Sigmoid colon (tissue), 7 donors: ENCODE results near the gene SNCAIP. TPM values are rescaled to one million over a fixed set of nuclear protein-coding genes. Genes with fewer than 3 reads are reported as not detected.

Experiments
- DNase-seq: peaks from one replicate; pipeline ENCODE4 v3.0.0-alpha.2; 2019
- H3K27ac ChIP-seq, 4 donors: fragments of 200-600 bp; sonication (generic); one replicate each; pipeline ENCODE4 v1.5.1; 2016 to 2019; ENCODE audit warnings: mild to moderate bottlenecking in 1 of 4
- H3K27me3 ChIP-seq, 3 donors: fragments of 200-600 bp; sonication (generic); one replicate each; pipeline ENCODE4 v1.5.1; 2019; ENCODE audit warnings: mild to moderate bottlenecking in 1 of 3
- H3K36me3 ChIP-seq, 4 donors: fragments of 200-600 bp; sonication (generic); one replicate each; pipeline ENCODE4 v1.5.1; 2016 to 2019
- H3K4me1 ChIP-seq, 4 donors: fragments of 200-600 bp; sonication (generic); one replicate each; pipeline ENCODE4 v1.5.1; 2017 to 2019
- H3K4me3 ChIP-seq, 4 donors: fragments of 200-600 bp; sonication (generic); one replicate each; pipeline ENCODE4 v1.5.1; 2017 to 2019; ENCODE audit warnings: mild to moderate bottlenecking in 2 of 4, moderate library complexity in 1 of 4
- H3K9me3 ChIP-seq, 4 donors: fragments of 200-600 bp in 3 of 4; sonication (generic) in 3 of 4; one replicate each; pipeline versions ENCODE4 v1.5.1 to v1.6.1; 2013 to 2019
- EP300 ChIP-seq, 4 donors: sonication (generic); formaldehyde crosslinking; IDR thresholded peaks; one replicate each; pipeline ENCODE4 v1.6.1; 2017; ENCODE audit warnings: antibody characterized with exemption in 4 of 4
- POLR2A ChIP-seq, 2 donors: fragments of 450-650 bp; IDR thresholded peaks; one replicate each; pipeline ENCODE4 v1.6.1; 2016; ENCODE audit warnings: antibody characterized with exemption in 2 of 2, mild to moderate bottlenecking in 2 of 2, moderate library complexity in 2 of 2
- POLR2AphosphoS5 ChIP-seq, 4 donors: sonication (generic); formaldehyde crosslinking; IDR thresholded peaks; one replicate each; pipeline ENCODE4 v1.6.1; 2017; ENCODE audit warnings: antibody characterized with exemption in 4 of 4
- WGBS, 2 donors: extraction: QIAGEN DNeasy Blood & Tissue Kit; methylation state at CpG; one replicate each; pipeline ENCODE4 v1.1.7; 2013; 5-methylcytosine and 5-hydroxymethylcytosine counted together
- intact Hi-C: fragments of 100-400 bp; cut with DNase I; formaldehyde crosslinking; loops from one replicate; pipeline ENCODE4 v1.15.1; 2023
- polyA plus RNA-seq, 3 donors: library from polyadenylated mRNA; stranded (reverse); fragments of 200-250 nt; gene quantifications; one replicate each; pipeline ENCODE4 v1.2.3, GENCODE V29; 2013
- total RNA-seq, 4 donors: library from RNA; depleted of rRNA; stranded (reverse); fragments of >200 nt; gene quantifications; one replicate each; pipeline ENCODE4 v1.1.0, GENCODE V29; 2016
- TF ChIP-seq, protein P1 (sequence below), 4 experiments: fragments of 450-650 bp in 3 of 4; fragments of 200-600 bp in 1 of 4; IDR thresholded peaks; one replicate each; pipeline ENCODE4 v1.5.1; 2016 to 2019; ENCODE audit warnings: antibody characterized with exemption in 4 of 4, mild to moderate bottlenecking in 3 of 4, moderate library complexity in 2 of 4
- donor health status: healthy with polysubstance abuse.
- donor health status: Bipolar disorder and iron deficiency.
- donor health status: healthy.

SNCAIP gene
- total RNA-seq (1 to 10 TPM; 2.4 to 4.3 (median 3.2) TPM), polyA plus RNA-seq (1 to 10 TPM in 2 of 3 donors, not detected in 1; 1.2 to 3.8 TPM)

DNA sequence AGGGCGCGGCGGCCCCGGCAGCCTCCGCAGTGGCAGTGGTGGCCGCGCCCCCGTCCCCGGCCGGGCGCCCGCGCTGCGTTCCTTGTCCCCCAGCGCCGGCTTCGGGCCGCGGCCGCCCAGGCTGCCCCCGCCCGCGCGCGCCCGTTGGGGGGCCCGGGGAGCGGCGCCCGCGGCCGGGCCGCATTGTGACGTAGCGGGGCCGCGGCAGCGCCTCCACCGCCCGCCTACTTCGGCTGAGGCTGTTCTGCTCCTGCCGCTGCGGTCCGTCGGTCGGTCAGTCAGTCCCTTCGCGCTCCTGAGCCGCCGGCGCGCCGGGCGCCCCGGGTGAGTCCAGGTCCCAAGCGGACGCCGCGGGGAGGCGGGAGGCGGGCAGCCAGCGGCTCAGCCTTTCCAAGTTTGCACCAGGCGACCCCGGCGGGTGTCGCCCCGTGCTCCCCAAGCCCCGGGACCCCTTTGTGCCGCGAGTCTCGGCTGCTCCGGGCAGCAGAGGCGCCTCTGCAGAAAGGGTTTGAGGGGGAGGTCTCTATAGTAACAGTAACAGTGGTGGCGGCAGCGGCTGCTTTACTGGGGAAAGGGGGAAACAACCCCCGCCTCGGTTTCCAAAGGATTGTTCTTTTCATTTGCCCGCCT, at the start of gene SNCAIP:
SNCAIP (plus strand) TSS at position 277 of the 630 bp plus-strand sequence. CDS start 78,898 bp downstream, outside the sequence.
- H3K27me3 ChIP-seq, result peaks cover 0 to 39% (median 4%) of the 10 kb centered on the region in 3 donors
- intact Hi-C loops, result loop anchor here (5.0 kb wide), 1 partner anchor 80 kb away; no protein-coding TSS in a partner anchor
- DNase-seq, result peak; percentile 78
- peak within 1 kb of the TSS; percentile 47 to 70 (median 60) for H3K4me3 ChIP-seq
- WGBS, 2 donors, result 1% methylated on average over 78 of the region's 78 CpGs
- H3K27ac ChIP-seq, result peak within 1 kb of the TSS; percentile 1 to 66 (median 60)
- no peak for TF ChIP-seq POLR2A (IDR thresholded peaks at IDR 0.05)
- TF ChIP-seq EP300 (IDR thresholded peaks at IDR 0.05), result no peak
- TF ChIP-seq, protein P1, sequence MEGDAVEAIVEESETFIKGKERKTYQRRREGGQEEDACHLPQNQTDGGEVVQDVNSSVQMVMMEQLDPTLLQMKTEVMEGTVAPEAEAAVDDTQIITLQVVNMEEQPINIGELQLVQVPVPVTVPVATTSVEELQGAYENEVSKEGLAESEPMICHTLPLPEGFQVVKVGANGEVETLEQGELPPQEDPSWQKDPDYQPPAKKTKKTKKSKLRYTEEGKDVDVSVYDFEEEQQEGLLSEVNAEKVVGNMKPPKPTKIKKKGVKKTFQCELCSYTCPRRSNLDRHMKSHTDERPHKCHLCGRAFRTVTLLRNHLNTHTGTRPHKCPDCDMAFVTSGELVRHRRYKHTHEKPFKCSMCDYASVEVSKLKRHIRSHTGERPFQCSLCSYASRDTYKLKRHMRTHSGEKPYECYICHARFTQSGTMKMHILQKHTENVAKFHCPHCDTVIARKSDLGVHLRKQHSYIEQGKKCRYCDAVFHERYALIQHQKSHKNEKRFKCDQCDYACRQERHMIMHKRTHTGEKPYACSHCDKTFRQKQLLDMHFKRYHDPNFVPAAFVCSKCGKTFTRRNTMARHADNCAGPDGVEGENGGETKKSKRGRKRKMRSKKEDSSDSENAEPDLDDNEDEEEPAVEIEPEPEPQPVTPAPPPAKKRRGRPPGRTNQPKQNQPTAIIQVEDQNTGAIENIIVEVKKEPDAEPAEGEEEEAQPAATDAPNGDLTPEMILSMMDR (IDR thresholded peaks at IDR 0.05), result no peak
- TF ChIP-seq POLR2AphosphoS5 (IDR thresholded peaks at IDR 0.05), result no peak
- no peaks in the 10 kb centered on the region for H3K9me3 ChIP-seq
- H3K4me1 ChIP-seq, result peaks cover 0 to 24% (median 19%) of the 10 kb centered on the region in 4 donors
- no peaks in the 10 kb centered on the region for H3K36me3 ChIP-seq

DNA sequence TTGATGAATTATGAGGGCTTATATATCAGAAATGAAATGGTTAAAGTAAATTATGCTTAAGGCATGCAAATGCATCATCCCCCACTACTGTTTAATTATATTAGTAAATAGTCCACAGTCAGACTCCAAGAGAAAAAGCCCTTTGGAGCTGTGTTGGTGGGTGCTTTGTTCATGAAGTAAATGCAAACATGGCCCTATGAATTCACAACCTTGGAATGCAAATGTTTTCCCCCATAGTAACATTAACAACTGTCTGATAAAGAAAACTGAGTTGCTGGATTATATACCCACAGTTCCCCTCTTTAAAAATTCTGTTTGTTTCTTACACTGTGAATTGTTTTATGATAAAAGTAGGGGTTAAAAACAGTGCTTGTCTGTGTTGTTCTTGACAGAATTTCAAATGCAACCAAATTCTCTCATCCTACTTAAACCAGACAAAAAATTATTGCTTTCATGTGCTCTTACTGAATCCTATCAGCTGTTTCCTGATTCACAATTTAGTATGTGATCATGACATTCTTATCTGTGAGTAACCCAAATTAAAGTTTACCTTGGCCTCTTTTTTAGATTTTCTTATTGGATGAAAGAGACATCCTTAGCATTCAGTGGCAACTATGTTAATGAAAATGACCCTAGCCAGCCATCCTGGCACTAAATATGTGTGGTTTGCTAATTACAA, 48.5 kb upstream of the SNCAIP start:
- TF ChIP-seq POLR2A (IDR thresholded peaks at IDR 0.05), result no peak
- TF ChIP-seq, protein P1 (IDR thresholded peaks at IDR 0.05), result no peak
- TF ChIP-seq POLR2AphosphoS5 (IDR thresholded peaks at IDR 0.05), result no peak
- no peak for TF ChIP-seq EP300 (IDR thresholded peaks at IDR 0.05)

DNA sequence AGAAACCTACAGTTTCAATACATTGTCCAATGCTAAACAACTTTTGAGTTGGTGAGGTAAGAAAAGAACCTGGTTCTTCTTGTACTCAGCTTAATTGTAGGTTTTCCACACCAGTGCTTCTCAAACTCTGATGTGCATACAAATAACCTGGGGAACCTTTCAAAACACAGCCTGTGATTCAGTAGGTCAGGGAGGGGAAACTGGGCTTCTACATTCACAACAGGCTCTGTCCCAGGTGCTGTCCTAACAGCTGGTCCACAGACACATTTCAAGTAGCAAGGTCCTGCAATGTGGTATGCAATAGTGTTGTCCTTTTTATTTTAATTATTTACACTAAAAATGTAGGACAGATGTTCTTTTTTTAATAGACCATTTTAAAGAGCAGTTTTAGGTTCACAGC, 47.4 kb upstream of the SNCAIP start:
- H3K4me1 ChIP-seq, result peaks cover 0 to 5% (median 0%) of the 10 kb centered on the region in 4 donors
- no peaks in the 10 kb centered on the region for H3K27me3 ChIP-seq
- no peak overlapping the region for H3K4me3 ChIP-seq
- TF ChIP-seq POLR2A (IDR thresholded peaks at IDR 0.05) (no peak), POLR2AphosphoS5 (IDR thresholded peaks at IDR 0.05) (no peak)
- TF ChIP-seq, protein P1 (IDR thresholded peaks at IDR 0.05), result no peak
- intact Hi-C loops, result no loop called here
- no peaks in the 10 kb centered on the region for H3K9me3 ChIP-seq
- no peak overlapping the region for H3K27ac ChIP-seq
- no peaks in the 10 kb centered on the region for H3K36me3 ChIP-seq
- no peak for DNase-seq

More for the DNA sequence above, 48.5 kb upstream of the SNCAIP start:
- intact Hi-C loops, result no loop called here
- Histone ChIP-seq H3K4me1 (peaks cover 0 to 5% (median 0%) of the 10 kb centered on the region in 4 donors), H3K36me3 (no peaks in the 10 kb centered on the region), H3K4me3 (no peak overlapping the region), H3K9me3 (no peaks in the 10 kb centered on the region), H3K27me3 (no peaks in the 10 kb centered on the region), H3K27ac (no peak overlapping the region)
- DNase-seq, result no peak

DNA sequence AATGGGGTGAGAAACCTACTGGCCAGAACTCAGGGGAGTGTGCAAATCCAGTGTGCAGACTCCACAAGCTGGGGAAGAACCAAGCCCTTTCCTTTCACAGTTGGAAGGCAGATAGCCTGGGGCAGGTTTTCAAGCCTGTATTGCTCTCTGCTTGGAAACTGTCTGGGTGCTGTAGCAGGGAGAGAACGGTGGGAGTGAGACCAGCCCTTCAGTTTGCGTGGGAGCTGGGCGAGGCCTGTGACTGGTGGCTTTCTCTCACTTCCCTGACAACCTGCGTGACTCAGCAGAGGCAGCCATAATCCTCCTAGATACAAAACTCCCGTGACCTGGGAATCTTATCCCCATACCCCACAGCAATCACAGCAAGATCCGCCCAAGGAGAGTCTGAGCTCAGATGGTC, 44.9 kb upstream of the SNCAIP start:
- Histone ChIP-seq H3K9me3 (no peaks in the 10 kb centered on the region), H3K4me3 (no peak overlapping the region), H3K4me1 (no peaks in the 10 kb centered on the region), H3K36me3 (no peaks in the 10 kb centered on the region), H3K27ac (no peak overlapping the region), H3K27me3 (no peaks in the 10 kb centered on the region)
- intact Hi-C loops, result no loop called here
- no peak for TF ChIP-seq POLR2A (IDR thresholded peaks at IDR 0.05)
- WGBS, 2 donors, result 91 to 92% methylated on average over 6 of the region's 6 CpGs
- DNase-seq, result no peak

DNA sequence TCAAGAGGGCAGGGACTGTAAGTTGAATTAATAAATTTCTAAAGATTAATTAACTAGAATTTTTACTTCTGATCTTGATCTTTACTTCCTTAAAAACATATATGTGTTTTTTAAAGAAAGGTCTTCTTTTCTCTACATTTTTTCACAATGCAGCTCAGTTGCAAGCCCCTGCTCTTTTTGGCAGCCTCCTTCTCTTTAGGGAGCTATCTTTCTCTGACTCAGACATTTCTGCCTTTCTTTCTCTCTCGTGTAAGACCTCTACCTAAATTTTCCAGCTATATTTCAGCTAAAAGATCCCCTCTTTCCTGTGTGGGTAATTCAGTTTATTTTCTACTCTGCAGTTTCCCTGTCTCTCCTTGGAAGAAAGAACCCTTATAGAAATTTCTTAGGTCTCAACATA, 38.3 kb upstream of the SNCAIP start:
- intact Hi-C loops, result no loop called here
- no peak overlapping the region for H3K27ac ChIP-seq
- H3K4me1 ChIP-seq, result no peaks in the 10 kb centered on the region
- no peaks in the 10 kb centered on the region for H3K27me3 ChIP-seq
- TF ChIP-seq POLR2AphosphoS5 (IDR thresholded peaks at IDR 0.05), result no peak
- TF ChIP-seq, protein P1 (IDR thresholded peaks at IDR 0.05), result no peak
- TF ChIP-seq EP300 (IDR thresholded peaks at IDR 0.05), result no peak
- no peak for TF ChIP-seq POLR2A (IDR thresholded peaks at IDR 0.05)
- 63 to 74% methylated on average over 1 of the region's 1 CpG for WGBS, 2 donors
- H3K36me3 ChIP-seq, result no peaks in the 10 kb centered on the region
- H3K9me3 ChIP-seq, result no peaks in the 10 kb centered on the region
- no peak for DNase-seq
- no peak overlapping the region for H3K4me3 ChIP-seq
